ENCODE measurements around the gene KRTAP10-4.

GRCh38 chr21:44524414-44525371 is 48.8 kb upstream of the KRTAP10-4 start:
- TF ChIP-seq POLR2AphosphoS5 (IDR thresholded peaks at IDR 0.05), result no peak
- TF ChIP-seq, protein P1, sequence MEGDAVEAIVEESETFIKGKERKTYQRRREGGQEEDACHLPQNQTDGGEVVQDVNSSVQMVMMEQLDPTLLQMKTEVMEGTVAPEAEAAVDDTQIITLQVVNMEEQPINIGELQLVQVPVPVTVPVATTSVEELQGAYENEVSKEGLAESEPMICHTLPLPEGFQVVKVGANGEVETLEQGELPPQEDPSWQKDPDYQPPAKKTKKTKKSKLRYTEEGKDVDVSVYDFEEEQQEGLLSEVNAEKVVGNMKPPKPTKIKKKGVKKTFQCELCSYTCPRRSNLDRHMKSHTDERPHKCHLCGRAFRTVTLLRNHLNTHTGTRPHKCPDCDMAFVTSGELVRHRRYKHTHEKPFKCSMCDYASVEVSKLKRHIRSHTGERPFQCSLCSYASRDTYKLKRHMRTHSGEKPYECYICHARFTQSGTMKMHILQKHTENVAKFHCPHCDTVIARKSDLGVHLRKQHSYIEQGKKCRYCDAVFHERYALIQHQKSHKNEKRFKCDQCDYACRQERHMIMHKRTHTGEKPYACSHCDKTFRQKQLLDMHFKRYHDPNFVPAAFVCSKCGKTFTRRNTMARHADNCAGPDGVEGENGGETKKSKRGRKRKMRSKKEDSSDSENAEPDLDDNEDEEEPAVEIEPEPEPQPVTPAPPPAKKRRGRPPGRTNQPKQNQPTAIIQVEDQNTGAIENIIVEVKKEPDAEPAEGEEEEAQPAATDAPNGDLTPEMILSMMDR (IDR thresholded peaks at IDR 0.05), result no peak
- TF ChIP-seq POLR2A (IDR thresholded peaks at IDR 0.05), result no peak
